NCI-H446 (cell line): ENCODE data around the gene HDAC4.

Source experiments
- DNase-seq, 2 experiments: peaks; one replicate each; lab custom pipeline; 2025; lab: John Stamatoyannopoulos, UW

HDAC4 gene

GRCh38 chr2:239369631-239370161, 31.1 kb downstream of the HDAC4 start:
- DNase-seq: no peak

DNA sequence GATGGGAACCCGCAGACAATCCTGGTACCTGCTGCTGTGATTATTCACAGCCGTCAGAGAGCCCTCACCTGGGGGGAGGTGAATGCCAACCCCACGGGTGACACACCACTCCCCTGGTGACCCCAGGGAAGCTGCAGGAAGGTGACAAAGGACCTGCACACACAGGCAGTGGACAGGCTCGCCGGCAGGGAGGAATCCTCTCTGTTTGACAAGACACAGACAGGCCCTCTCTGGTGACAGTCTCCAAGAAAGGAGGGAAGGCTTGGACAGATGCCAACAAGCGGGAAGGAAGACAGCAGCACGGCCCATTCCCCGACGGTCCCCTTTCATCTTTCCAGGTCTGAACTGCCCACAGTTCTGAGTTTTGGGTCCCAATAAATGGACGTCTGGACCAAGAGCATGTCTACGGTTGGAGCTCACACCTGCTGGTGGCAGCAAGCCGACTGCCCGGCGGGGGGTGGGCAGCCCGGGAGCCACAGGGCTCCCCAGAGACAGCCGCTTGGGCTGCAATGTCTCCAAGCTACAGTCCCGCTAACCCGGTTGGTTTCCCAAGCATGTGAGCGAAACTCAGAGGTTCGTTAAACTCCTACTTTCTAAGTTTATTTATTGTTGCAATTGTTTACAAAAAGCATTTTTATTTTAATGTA, 31.8 kb downstream of the HDAC4 start:
- no peak for DNase-seq

DNA sequence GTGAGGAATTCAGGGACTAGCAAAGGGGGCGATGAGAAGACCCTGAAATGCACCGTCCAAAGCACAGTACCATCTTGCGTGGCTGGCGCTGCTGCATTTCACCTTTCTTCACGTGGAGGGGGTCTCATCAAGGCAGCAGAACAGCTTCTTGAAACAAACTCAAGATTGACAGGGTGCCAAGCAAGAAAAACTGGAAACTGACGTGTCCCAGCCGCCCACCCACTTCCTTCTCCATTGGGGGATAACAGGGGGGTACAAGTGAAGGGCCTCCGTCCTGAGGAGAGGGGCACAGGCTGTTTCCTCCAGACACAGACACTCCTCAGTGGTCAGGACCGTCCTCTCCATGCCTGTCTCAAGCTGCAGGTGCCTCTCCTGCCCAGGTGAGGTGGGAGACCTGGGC, 32.5 kb downstream of the HDAC4 start:
- DNase-seq: no peak

GRCh38 chr2:239366740-239367139, 34.1 kb downstream of the HDAC4 start:
- no peak for DNase-seq

- DNase-seq: no peak
Observed at GRCh38 chr2:239365782-239366435, 34.9 kb downstream of the HDAC4 start.

DNA sequence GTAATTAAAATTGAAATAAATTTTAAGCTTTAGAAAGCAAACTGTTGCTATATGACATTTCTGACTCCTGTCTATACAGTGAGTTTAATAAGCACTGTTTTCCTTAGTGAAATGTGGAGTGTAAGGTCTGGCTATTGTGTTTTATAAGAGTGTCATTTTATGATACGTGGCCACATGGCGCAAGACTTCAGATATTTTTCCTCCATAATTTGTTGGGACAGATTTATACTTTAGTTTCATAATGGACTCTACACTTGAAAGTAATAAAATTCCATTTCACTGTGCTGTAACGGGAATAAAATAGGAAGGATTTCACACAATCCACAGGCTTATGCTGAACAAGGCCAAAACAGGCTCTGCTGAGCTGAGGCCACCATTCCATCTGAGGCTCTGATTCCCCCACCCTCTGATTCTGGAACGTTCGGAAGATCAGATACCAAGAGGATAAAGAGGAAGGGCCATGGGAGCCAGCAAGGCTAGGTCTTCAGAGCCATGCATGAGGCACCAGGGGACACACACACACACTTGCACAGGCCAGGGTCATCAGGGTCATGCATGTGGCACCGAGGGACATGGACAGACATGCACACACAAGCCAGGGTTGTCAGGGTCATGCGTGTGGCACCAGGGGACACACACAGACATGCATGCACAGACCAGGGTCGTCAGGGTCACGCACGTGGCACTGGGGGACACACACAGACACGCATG, 35.6 kb downstream of the HDAC4 start:
- no peak for DNase-seq

- no peak for DNase-seq
Observed at GRCh38 chr2:239363946-239364637, 36.7 kb downstream of the HDAC4 start.

- DNase-seq: no peak
Observed at GRCh38 chr2:239362507-239362906, 38.3 kb downstream of the HDAC4 start.

GRCh38 chr2:239361311-239361642, 39.5 kb downstream of the HDAC4 start:
- no peak for DNase-seq

- no peak for DNase-seq
Observed at GRCh38 chr2:239360421-239361310, 40.2 kb downstream of the HDAC4 start.

DNA sequence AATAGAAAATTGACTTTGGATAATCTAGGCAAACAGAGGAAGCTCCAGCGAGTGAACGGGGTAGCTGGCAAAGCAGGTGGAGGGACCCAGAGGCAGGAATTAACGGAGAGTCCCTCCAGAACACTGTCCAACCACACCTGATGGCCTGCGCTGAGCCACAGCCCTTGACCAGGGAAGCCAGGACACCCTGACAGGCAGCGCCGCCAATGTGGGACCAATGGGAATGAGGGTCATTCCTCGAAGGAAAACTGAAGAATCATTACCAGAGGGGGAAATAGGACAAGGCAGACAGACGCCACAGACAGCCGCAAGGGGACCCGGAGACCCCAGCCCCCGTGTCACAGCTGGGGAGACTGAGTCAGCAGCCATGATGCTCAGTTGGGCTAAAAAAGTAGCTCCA, 40.8 kb downstream of the HDAC4 start:
- no peak for DNase-seq

DNA sequence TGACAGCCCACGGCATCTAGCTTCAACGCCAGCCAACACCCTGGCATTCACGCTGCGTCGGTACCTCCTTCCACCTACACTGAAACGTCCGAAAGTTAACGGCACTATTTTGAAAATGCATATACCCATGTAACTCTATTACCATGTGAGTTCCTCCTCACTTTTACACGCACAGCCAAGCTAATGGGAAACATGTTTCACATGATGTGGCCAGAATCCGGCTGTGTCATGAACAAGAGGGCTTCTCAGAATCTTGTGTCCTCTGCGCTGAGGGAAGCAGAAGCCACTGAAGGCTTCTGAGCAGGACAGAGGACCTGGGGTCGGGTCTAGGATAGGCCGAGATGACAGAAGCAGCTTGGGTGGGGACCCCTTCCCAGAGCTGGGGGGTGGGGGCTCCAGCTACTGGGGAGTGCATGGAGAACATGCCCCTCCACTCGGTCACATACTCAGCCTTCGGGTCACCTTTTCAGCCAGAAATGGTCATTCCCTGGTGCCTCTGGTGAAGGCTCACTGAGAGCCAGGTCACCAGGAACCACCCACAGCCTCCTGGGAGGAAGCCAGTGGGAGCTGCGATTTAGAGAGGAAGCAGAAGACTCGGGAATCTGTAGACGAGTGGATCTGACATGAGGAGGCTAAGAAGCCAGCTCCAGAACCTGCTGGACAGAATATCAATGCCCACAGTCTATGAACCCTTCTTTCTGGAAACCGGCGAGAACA, 41.5 kb downstream of the HDAC4 start:
- DNase-seq: no peak

- no peak for DNase-seq
Observed at GRCh38 chr2:239358062-239358754, 42.6 kb downstream of the HDAC4 start.

- DNase-seq: no peak
Observed at GRCh38 chr2:239355724-239356123, 45.1 kb downstream of the HDAC4 start.

- no peak for DNase-seq
Observed at GRCh38 chr2:239355139-239355538, 45.7 kb downstream of the HDAC4 start.

- no peak for DNase-seq
Observed at GRCh38 chr2:239354791-239355136, 46.1 kb downstream of the HDAC4 start.

- DNase-seq: no peak
Observed at GRCh38 chr2:239354132-239354790, 46.6 kb downstream of the HDAC4 start.

DNA sequence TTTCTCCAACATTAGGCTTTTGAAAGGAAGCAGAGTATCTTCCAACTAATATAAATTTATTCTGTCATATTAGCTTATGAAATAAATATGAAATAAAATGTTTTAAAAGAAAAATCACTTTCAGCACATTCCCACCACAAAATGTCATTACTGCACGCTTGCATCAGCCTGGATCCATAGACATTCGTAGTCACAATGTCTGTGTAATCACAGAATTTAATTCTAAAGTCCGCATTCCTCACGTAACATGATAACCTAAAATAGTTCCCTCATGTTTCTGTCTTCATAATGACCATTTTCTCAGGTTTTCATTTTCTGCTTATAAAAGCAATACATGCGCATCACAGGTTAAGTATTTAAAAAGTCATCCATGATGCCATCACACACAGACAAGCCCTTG, 47.1 kb downstream of the HDAC4 start:
- DNase-seq: no peak

GRCh38 chr2:239351687-239352086, 49.1 kb downstream of the HDAC4 start:
- DNase-seq: no peak
